GM13977 (cell line): ENCODE measurements around the gene ZDHHC13.

Source experiments
- DNase-seq: peaks from one replicate; pipeline ENCODE4 v3.0.0; 2012; ENCODE audit warnings: low spot score
- CTCF ChIP-seq: IDR thresholded peaks from 2 replicates; pipeline ENCODE4 v1.5.1; 2012; ENCODE audit warnings: mild to moderate bottlenecking, control low read depth; ENCODE audit not compliant: insufficient read depth; ENCODE audit errors: extremely low read depth, missing control alignments
- in situ Hi-C: fragments of 300-500 bp; cut with MboI; formaldehyde crosslinking; loops from one replicate; pipeline ENCODE4 v1.12.0; 2022; ENCODE audit warnings: low sequenced_read_pairs, low pct_unique_long_range_greater_than_20kb, mixed read lengths, inconsistent platforms; ENCODE audit not compliant: unreplicated experiment

ZDHHC13 gene

GRCh38 chr11:19176629-19177186 lies 59.7 kb downstream of the ZDHHC13 start:
- no peak for TF ChIP-seq CTCF
- in situ Hi-C loops: no loop called here
- no peak for DNase-seq

- no peak for DNase-seq
Measured at GRCh38 chr11:19181531-19182261, 64.7 kb downstream of the ZDHHC13 start.

GRCh38 chr11:19183646-19184045 lies 66.7 kb downstream of the ZDHHC13 start:
- no peak for TF ChIP-seq CTCF
- in situ Hi-C loops: no loop called here

More at GRCh38 chr11:19181531-19182261, 64.7 kb downstream of the ZDHHC13 start:
- in situ Hi-C loops: no loop called here
- no peak for TF ChIP-seq CTCF

GRCh38 chr11:19185036-19185435 lies 68.1 kb downstream of the ZDHHC13 start:
- TF ChIP-seq CTCF: no peak
- no peak for DNase-seq
- in situ Hi-C loops: no loop called here

More at GRCh38 chr11:19183646-19184045, 66.7 kb downstream of the ZDHHC13 start:
- no peak for DNase-seq

GRCh38 chr11:19185516-19186052 lies 68.6 kb downstream of the ZDHHC13 start:
- in situ Hi-C loops: no loop called here
- DNase-seq: no peak
- TF ChIP-seq CTCF: no peak

DNA sequence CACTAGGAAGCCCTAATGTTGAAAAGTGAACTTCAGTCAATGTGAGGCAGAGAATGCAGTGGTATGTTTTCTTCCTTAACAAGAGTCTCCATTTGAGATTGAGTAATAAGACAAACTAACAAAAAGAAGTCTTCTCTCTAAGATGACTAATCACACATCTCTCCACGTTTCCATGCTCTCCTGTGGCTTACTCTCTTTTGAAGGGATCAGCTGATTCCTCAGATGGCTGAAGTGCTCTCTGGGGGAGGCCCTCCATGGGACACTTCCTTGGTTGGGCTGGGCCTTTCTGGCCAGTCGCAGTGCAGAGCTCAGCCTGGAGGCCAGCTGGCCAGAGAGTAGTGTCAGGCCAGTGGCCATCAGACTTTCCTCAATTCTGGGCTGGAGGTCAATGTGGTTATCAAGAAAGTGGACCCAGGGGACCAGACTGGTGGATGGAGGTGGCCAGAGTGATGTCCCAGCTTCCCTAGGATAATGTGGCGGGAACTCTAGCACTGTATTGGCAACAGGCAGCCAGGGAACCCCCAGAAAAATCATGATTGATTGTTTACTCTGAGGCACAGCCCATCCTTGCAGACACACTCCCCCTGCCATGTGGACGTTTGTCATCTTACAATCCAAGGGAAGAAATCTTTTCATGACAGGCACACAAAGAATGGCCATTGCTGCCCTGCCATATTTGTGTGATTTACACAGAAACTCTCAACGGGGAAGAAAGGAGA lies 70.3 kb downstream of the ZDHHC13 start:
- DNase-seq: no peak
- in situ Hi-C loops: no loop called here
- no peak for TF ChIP-seq CTCF
